ENCODE results near the gene HS3ST2. TPM values are rescaled to one million over a fixed set of nuclear protein-coding genes. Genes with fewer than 3 reads are reported as not detected.

Gene HS3ST2
- total RNA-seq, 1 donor from 2014 or later, result 0.51 TPM

DNA sequence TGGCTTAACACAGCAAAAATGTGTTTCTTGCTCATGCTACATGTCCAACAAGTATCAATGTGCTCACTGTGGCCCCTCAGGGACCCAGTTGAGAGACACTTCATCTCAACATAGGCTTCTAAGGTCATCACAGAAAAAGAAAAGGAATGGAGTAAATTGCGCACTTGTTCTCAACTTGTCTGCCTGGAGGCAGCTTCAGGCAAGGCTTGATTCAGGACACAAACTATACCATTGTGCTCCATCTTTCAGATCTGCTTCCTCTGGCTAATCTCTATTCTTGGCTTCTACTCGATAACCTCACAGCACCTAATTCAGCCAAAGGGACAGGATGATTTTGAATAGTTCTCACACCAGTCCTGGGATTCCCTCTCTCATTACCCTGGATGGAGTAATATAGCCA, 35.6 kb downstream of the HS3ST2 start:
- Mint-ChIP-seq H3K27ac (no peak overlapping the region), H3K9me3 (no peaks in the 10 kb centered on the region), H3K4me1 (ENCODE audit: unreplicated experiment) (no peaks in the 10 kb centered on the region), H3K36me3 (no peaks in the 10 kb centered on the region), H3K27me3 (peaks cover 52% of the 10 kb centered on the region), H3K4me3 (no peak overlapping the region)
- TF ChIP-seq, protein P1, sequence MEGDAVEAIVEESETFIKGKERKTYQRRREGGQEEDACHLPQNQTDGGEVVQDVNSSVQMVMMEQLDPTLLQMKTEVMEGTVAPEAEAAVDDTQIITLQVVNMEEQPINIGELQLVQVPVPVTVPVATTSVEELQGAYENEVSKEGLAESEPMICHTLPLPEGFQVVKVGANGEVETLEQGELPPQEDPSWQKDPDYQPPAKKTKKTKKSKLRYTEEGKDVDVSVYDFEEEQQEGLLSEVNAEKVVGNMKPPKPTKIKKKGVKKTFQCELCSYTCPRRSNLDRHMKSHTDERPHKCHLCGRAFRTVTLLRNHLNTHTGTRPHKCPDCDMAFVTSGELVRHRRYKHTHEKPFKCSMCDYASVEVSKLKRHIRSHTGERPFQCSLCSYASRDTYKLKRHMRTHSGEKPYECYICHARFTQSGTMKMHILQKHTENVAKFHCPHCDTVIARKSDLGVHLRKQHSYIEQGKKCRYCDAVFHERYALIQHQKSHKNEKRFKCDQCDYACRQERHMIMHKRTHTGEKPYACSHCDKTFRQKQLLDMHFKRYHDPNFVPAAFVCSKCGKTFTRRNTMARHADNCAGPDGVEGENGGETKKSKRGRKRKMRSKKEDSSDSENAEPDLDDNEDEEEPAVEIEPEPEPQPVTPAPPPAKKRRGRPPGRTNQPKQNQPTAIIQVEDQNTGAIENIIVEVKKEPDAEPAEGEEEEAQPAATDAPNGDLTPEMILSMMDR (conservative IDR thresholded peaks at IDR 0.05), result no peak
- DNase-seq (ENCODE audit: extremely low spot score, unreplicated experiment), result no peak

GRCh38 chr16:22855231-22855630, 41.3 kb downstream of the HS3ST2 start:
- DNase-seq (ENCODE audit: extremely low spot score, unreplicated experiment), result no peak
- peaks cover 37% of the 10 kb centered on the region for H3K27me3 Mint-ChIP-seq
- TF ChIP-seq, protein P1 (conservative IDR thresholded peaks at IDR 0.05), result no peak
- H3K4me3 Mint-ChIP-seq, result no peak overlapping the region
- H3K4me1 Mint-ChIP-seq (ENCODE audit: unreplicated experiment), result no peaks in the 10 kb centered on the region
- no peak overlapping the region for H3K27ac Mint-ChIP-seq
- H3K36me3 Mint-ChIP-seq, result no peaks in the 10 kb centered on the region
- H3K9me3 Mint-ChIP-seq, result no peaks in the 10 kb centered on the region

- Mint-ChIP-seq H3K9me3 (no peaks in the 10 kb centered on the region), H3K4me3 (no peak overlapping the region), H3K36me3 (no peaks in the 10 kb centered on the region), H3K27ac (no peak overlapping the region), H3K4me1 (ENCODE audit: unreplicated experiment) (no peaks in the 10 kb centered on the region), H3K27me3 (peaks cover 31% of the 10 kb centered on the region)
- TF ChIP-seq, protein P1 (conservative IDR thresholded peaks at IDR 0.05), result no peak
- DNase-seq (ENCODE audit: extremely low spot score, unreplicated experiment), result no peak
These were observed 43.5 kb downstream of the HS3ST2 start for GRCh38 chr16:22857296-22858025.

DNA sequence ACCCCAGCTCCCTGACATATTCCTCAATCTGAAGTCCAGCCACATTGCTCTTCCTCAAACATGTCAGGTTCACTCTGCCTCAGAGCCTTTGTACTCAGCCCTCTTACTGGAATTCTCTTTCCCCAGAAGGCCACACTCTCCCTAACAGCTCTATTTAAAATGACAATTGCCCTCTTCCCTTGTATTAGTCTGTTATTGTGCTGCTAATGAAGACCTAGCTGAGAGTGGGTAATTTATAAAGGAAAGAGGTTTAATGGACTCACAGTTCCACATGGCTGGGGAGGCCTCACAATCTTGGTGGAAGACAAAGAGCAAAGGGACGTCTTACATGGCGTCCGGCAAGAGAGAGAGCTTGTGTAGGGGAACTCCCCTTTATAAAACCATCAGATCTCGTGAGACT, 46.0 kb downstream of the HS3ST2 start:
- DNase-seq (ENCODE audit: extremely low spot score, unreplicated experiment), result no peak
- Mint-ChIP-seq H3K9me3 (no peaks in the 10 kb centered on the region), H3K27me3 (peaks cover 16% of the 10 kb centered on the region), H3K4me1 (ENCODE audit: unreplicated experiment) (no peaks in the 10 kb centered on the region), H3K27ac (no peak overlapping the region), H3K36me3 (no peaks in the 10 kb centered on the region), H3K4me3 (no peak overlapping the region)
- TF ChIP-seq, protein P1 (conservative IDR thresholded peaks at IDR 0.05), result no peak

DNA sequence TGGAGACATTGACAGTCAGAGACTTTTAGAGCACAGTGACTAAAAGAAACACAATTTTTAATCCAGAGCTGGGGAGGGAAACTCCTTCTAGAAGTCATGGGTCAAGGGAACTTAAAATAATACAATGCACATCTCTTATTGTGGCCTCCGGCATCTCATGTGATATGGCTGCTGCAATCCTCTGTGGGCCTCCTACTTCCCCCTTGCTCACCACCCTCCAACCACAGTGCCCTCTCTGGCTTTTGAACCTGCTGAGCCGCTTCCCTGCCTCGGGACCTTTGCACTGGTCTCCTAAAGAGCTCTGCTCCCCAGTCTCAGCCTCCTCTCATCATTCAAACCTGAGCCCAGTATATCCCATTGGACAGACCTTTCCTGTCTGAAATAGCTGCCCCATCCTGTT, 47.6 kb downstream of the HS3ST2 start:
- Mint-ChIP-seq H3K9me3 (no peaks in the 10 kb centered on the region), H3K36me3 (no peaks in the 10 kb centered on the region), H3K27ac (no peak overlapping the region), H3K4me1 (ENCODE audit: unreplicated experiment) (no peaks in the 10 kb centered on the region), H3K4me3 (no peak overlapping the region), H3K27me3 (peaks cover 7% of the 10 kb centered on the region)
- no peak for DNase-seq (ENCODE audit: extremely low spot score, unreplicated experiment)
- TF ChIP-seq, protein P1 (conservative IDR thresholded peaks at IDR 0.05), result no peak
